Lung (tissue), 12 donors: ENCODE results near the gene SLC24A1. TPM values are rescaled to one million over a fixed set of nuclear protein-coding genes. Genes with fewer than 3 reads are reported as not detected.

Source experiments
- ATAC-seq: fragments of 200-7000 bp; cut with Tn5 transposase; one replicate; pipeline ENCODE4 v1.9.1; 2020; ENCODE audit warnings: moderate number of reproducible peaks; ENCODE audit not compliant: insufficient read depth, low FRiP score
- DNase-seq, 3 donors: peaks; one replicate each; pipeline ENCODE4 v3.0.0-alpha.2; 2013 to 2017
- H3K27ac ChIP-seq, 2 donors: one replicate each; pipeline ENCODE4 v1.5.1; 2013; ENCODE audit warnings: mild to moderate bottlenecking in 2 of 2, moderate library complexity in 2 of 2, control low read depth in 1 of 2, inconsistent platforms in 1 of 2, low read depth in 1 of 2, low read length in 1 of 2
- H3K27me3 ChIP-seq, 3 donors: one replicate each; pipeline ENCODE4 v1.5.1; 2013; ENCODE audit warnings: low read length in 2 of 3; ENCODE audit not compliant: control insufficient read depth in 3 of 3, insufficient read depth in 3 of 3
- H3K36me3 ChIP-seq, 4 donors: one replicate each; pipeline ENCODE4 v1.5.1; 2013; ENCODE audit warnings: low read length in 4 of 4, mild to moderate bottlenecking in 1 of 4, moderate library complexity in 1 of 4; ENCODE audit not compliant: control insufficient read depth in 4 of 4, insufficient read depth in 4 of 4
- H3K4me1 ChIP-seq, 5 donors: one replicate each; pipeline ENCODE4 v1.5.1; 2013; ENCODE audit warnings: low read length in 5 of 5, mild to moderate bottlenecking in 2 of 5, moderate library complexity in 1 of 5; ENCODE audit not compliant: control insufficient read depth in 5 of 5, insufficient read depth in 5 of 5
- H3K4me3 ChIP-seq: one replicate; pipeline ENCODE4 v1.5.1; 2013; ENCODE audit warnings: mild to moderate bottlenecking, control low read depth, moderate library complexity
- H3K9ac ChIP-seq, 2 donors: one replicate each; pipeline ENCODE4 v1.5.1; 2013; ENCODE audit warnings: low read length in 2 of 2, control low read depth in 1 of 2; ENCODE audit not compliant: insufficient read depth in 1 of 2
- H3K9me3 ChIP-seq, 4 donors: one replicate each; pipeline ENCODE4 v1.5.1; 2013; ENCODE audit warnings: low read length in 3 of 4, mild to moderate bottlenecking in 1 of 4, moderate library complexity in 1 of 4; ENCODE audit not compliant: control insufficient read depth in 4 of 4, insufficient read depth in 3 of 4
- CTCF ChIP-seq: IDR thresholded peaks from 2 replicates; pipeline ENCODE4 v1.5.1; 2012; ENCODE audit warnings: mild to moderate bottlenecking; ENCODE audit errors: control extremely low read depth, extremely low read depth
- WGBS, 2 donors: extraction: QIAGEN DNeasy Blood & Tissue Kit; methylation state at CpG; one replicate each; pipeline ENCODE4 v1.1.7; 2013; 5-methylcytosine and 5-hydroxymethylcytosine counted together
- polyA plus RNA-seq, 2 donors: library from polyadenylated mRNA; stranded (reverse); fragments of 200-250 nt; gene quantifications; one replicate each; pipeline ENCODE4 v1.2.1, GENCODE V29; 2013
- total RNA-seq, 2 donors: library from RNA; depleted of rRNA in 1 of 2; stranded (reverse); fragments of >200 nt in 1 of 2; gene quantifications; one replicate each; pipeline ENCODE4 v1.2.1, GENCODE V29; 2014 to 2021
- donor health status: control.
- donor health status: control.
- donor health status: Bipolar disorder and iron deficiency.
- donor health status: healthy.
- donor health status: DM: yes; HTN: yes; CAD: no.

The SLC24A1 gene
- total and polyA plus RNA-seq, 4 donors, result 4.0 to 12.6 (median 7.8) TPM

- Histone ChIP-seq H3K27ac (no peak overlapping the region), H3K4me1 (peaks cover 0 to 5% (median 0%) of the 10 kb centered on the region in 5 donors), H3K36me3 (peaks cover 0 to 26% (median 9%) of the 10 kb centered on the region in 4 donors), H3K9me3 (no peaks in the 10 kb centered on the region), H3K4me3 (no peak overlapping the region), H3K9ac (no peak overlapping the region), H3K27me3 (no peaks in the 10 kb centered on the region)
- DNase-seq (no peak), ATAC-seq (no peak)
- TF ChIP-seq CTCF, result no peak
Observed at GRCh38 chr15:65653341-65653740, 31.6 kb downstream of the SLC24A1 start.

GRCh38 chr15:65653801-65654521, 32.2 kb downstream of the SLC24A1 start:
- DNase-seq, result no peak
- H3K27me3 ChIP-seq, result no peaks in the 10 kb centered on the region
- TF ChIP-seq CTCF, result no peak
- no peak overlapping the region for H3K9ac ChIP-seq
- no peak for ATAC-seq
- H3K4me1 ChIP-seq, result peaks cover 0 to 5% (median 0%) of the 10 kb centered on the region in 5 donors
- WGBS, 2 donors, result 92 to 95% methylated on average over 5 of the region's 5 CpGs
- no peak overlapping the region for H3K4me3 ChIP-seq
- no peaks in the 10 kb centered on the region for H3K9me3 ChIP-seq
- H3K27ac ChIP-seq, result no peak overlapping the region
- H3K36me3 ChIP-seq, result peaks cover 0 to 26% (median 9%) of the 10 kb centered on the region in 4 donors

- peaks cover 2 to 25% (median 9%) of the 10 kb centered on the region in 4 donors for H3K36me3 ChIP-seq
- H3K9ac ChIP-seq, result no peak overlapping the region
- H3K27ac ChIP-seq, result no peak overlapping the region
Observed at GRCh38 chr15:65655026-65655425, 33.3 kb downstream of the SLC24A1 start.

More at GRCh38 chr15:65655026-65655425, 33.3 kb downstream of the SLC24A1 start:
- H3K9me3 ChIP-seq, result no peaks in the 10 kb centered on the region
- ATAC-seq, result no peak
- WGBS, 2 donors, result 88% methylated on average over 1 of the region's 1 CpG
- no peaks in the 10 kb centered on the region for H3K27me3 ChIP-seq
- H3K4me3 ChIP-seq, result no peak overlapping the region
- no peak for TF ChIP-seq CTCF
- peaks cover 0 to 5% (median 0%) of the 10 kb centered on the region in 5 donors for H3K4me1 ChIP-seq
- no peak for DNase-seq
